Endothelial cell of umbilical vein (primary cell): ENCODE measurements around the gene C16orf95. TPM values are rescaled to one million over a fixed set of nuclear protein-coding genes. Genes with fewer than 3 reads are reported as not detected.

Experiments used
- BruUV-seq: library from RNA; stranded (reverse); fragments of 400-500 nt; replicated peaks from 2 replicates; lab custom pipeline; 2021; lab: Mats Ljungman, UMichigan
- CTCF ChIA-PET: fragments of 300-600, 350-600 bp; sonication (Branson Sonifier 250); formaldehyde crosslinking; loops from one replicate; lab custom pipeline; 2021; ENCODE audit warnings: antibody characterized with exemption, inconsistent platforms; lab: Charles Lee
- POLR2A ChIA-PET: fragments of 300-600, 350-600 bp; sonication (Branson Sonifier 250); formaldehyde crosslinking; loops from one replicate; lab custom pipeline; 2021; ENCODE audit warnings: antibody characterized with exemption, inconsistent platforms; lab: Charles Lee
- DNase-seq: peaks from one replicate; pipeline ENCODE4 v3.0.0-alpha.2; 2011; ENCODE audit warnings: low read depth, low spot score
- FAIRE-seq: peaks from 2 replicates; lab custom pipeline; 2011; peaks lifted over from hg19 to GRCh38; lab: Jason Lieb, UNC
- H2AFZ ChIP-seq: 2 replicates; pipeline ENCODE4 v1.6.0; 2012; ENCODE audit warnings: low read depth, low read length, control low read depth, inconsistent platforms
- H3K27ac ChIP-seq: 2 replicates; pipeline ENCODE4 v1.5.1; 2011; ENCODE audit warnings: low read depth, mild to moderate bottlenecking, control low read depth, low read length, moderate library complexity; ENCODE audit not compliant: insufficient read depth
- H3K27me3 ChIP-seq, 2 experiments: 2 replicates each; pipeline versions ENCODE4 v1.6.0 to v1.6.1; 2011; ENCODE audit warnings: low read length in 2 of 2, mixed read lengths in 1 of 2; ENCODE audit not compliant: control insufficient read depth in 2 of 2, insufficient read depth in 2 of 2
- H3K36me3 ChIP-seq, 2 experiments: 2 replicates in 1 of 2; 3 replicates in 1 of 2; pipeline ENCODE4 v1.5.1; 2011; ENCODE audit warnings: low read length in 2 of 2, mild to moderate bottlenecking in 1 of 2, moderate library complexity in 1 of 2; ENCODE audit not compliant: control insufficient read depth in 2 of 2, insufficient read depth in 2 of 2; ENCODE audit errors: extremely low read depth in 1 of 2
- H3K4me1 ChIP-seq: 3 replicates; pipeline ENCODE4 v1.5.1; 2011; ENCODE audit warnings: mild to moderate bottlenecking, low read length; ENCODE audit not compliant: control insufficient read depth, insufficient read depth; ENCODE audit errors: extremely low read depth
- H3K4me2 ChIP-seq: 2 replicates; pipeline ENCODE4 v1.6.1; 2011; ENCODE audit warnings: low read length, control low read depth, mixed read lengths; ENCODE audit not compliant: insufficient read depth
- H3K4me3 ChIP-seq, 3 experiments: fragments of 200-600 bp in 1 of 3; sonication (generic), shearing (Covaris generic) in 1 of 3; replicated peaks in 1 of 3; 2 replicates each; pipeline ENCODE4 v1.5.1; 2011 to 2016; ENCODE audit warnings: control low read depth in 3 of 3, low read length in 3 of 3, mild to moderate bottlenecking in 2 of 3, inconsistent platforms in 1 of 3, low read depth in 1 of 3, moderate library complexity in 1 of 3; ENCODE audit not compliant: insufficient read depth in 1 of 3
- H3K79me2 ChIP-seq: 2 replicates; pipeline ENCODE4 v1.6.0; 2012; ENCODE audit warnings: low read length, inconsistent platforms; ENCODE audit not compliant: control insufficient read depth, insufficient read depth
- H3K9ac ChIP-seq: replicated peaks from 2 replicates; pipeline ENCODE3; 2011; ENCODE audit warnings: low read length, control low read depth; ENCODE audit not compliant: insufficient read depth; ENCODE audit errors: extremely low read depth
- H3K9me1 ChIP-seq: replicated peaks from 3 replicates; pipeline ENCODE4 v1.6.0; 2011; ENCODE audit warnings: mild to moderate bottlenecking, low read length; ENCODE audit not compliant: control insufficient read depth, insufficient read depth; ENCODE audit errors: extremely low read depth
- H3K9me3 ChIP-seq: replicated peaks from 2 replicates; pipeline ENCODE4 v1.5.1; 2012; ENCODE audit warnings: low read length, inconsistent platforms; ENCODE audit not compliant: control insufficient read depth, insufficient read depth
- H4K20me1 ChIP-seq: replicated peaks from 2 replicates; pipeline ENCODE3; 2011; ENCODE audit warnings: mild to moderate bottlenecking, low read length; ENCODE audit not compliant: control insufficient read depth, insufficient read depth; ENCODE audit errors: extremely low read depth
- EZH2 ChIP-seq: IDR thresholded peaks from 2 replicates; pipeline ENCODE4 v1.6.1; 2012; ENCODE audit warnings: borderline replicate concordance, low read depth, mild to moderate bottlenecking, moderate library complexity, low read length, inconsistent platforms; ENCODE audit not compliant: severe bottlenecking
- FOS ChIP-seq: IDR thresholded peaks from 2 replicates; pipeline ENCODE4 v1.6.1; 2011; ENCODE audit warnings: mild to moderate bottlenecking, low read length, moderate library complexity, borderline replicate concordance; ENCODE audit not compliant: insufficient read depth
- GATA2 ChIP-seq: IDR thresholded peaks from 2 replicates; pipeline ENCODE4 v1.7.0; 2011; ENCODE audit warnings: low read depth, mild to moderate bottlenecking, moderate library complexity, mixed read lengths, low read length; ENCODE audit not compliant: insufficient read length, insufficient read depth
- JUN ChIP-seq: IDR thresholded peaks from 2 replicates; pipeline ENCODE4 v1.6.1; 2011; ENCODE audit warnings: borderline replicate concordance, low read depth; ENCODE audit not compliant: insufficient read length, insufficient read depth
- MAX ChIP-seq: IDR thresholded peaks from 2 replicates; pipeline ENCODE4 v1.6.1; 2011; ENCODE audit not compliant: insufficient read depth, insufficient read length
- MYC ChIP-seq: IDR thresholded peaks from one replicate; pipeline ENCODE4 v1.6.1; 2011; ENCODE audit warnings: mild to moderate bottlenecking, low read depth, low read length
- POLR2A ChIP-seq: IDR thresholded peaks from 2 replicates; pipeline ENCODE4 v1.6.1; 2012; ENCODE audit warnings: low read depth, mild to moderate bottlenecking, control low read depth, low read length
- POLR2AphosphoS5 ChIP-seq: IDR thresholded peaks from 2 replicates; pipeline ENCODE4 v1.6.1; 2012; ENCODE audit warnings: low read depth, mild to moderate bottlenecking, control low read depth, low read length, moderate library complexity; ENCODE audit not compliant: insufficient read depth
- dilution Hi-C: fragments of 300-500 bp; cut with MboI; formaldehyde crosslinking; loops from one replicate; pipeline ENCODE4 v1.15.0; 2019; ENCODE audit warnings: low sequenced_read_pairs; ENCODE audit not compliant: extremely low pct_ligation_motif_present
- intact Hi-C: fragments of 100-400 bp; cut with micrococcal nuclease; formaldehyde crosslinking; loops from one replicate; pipeline ENCODE4 v1.10.0; 2022
- polyA plus RNA-seq, 4 experiments: library from polyadenylated mRNA; depleted of rRNA in 3 of 4; stranded (reverse) in 3 of 4; unstranded in 1 of 4; fragments of >200 nt; gene quantifications; 2 replicates each; pipeline versions ENCODE4 v1.2.1 to v1.2.3, GENCODE V29; 2011 to 2012; ENCODE audit warnings: missing spikeins in 1 of 4
- total RNA-seq: library from RNA; stranded (reverse); gene quantifications from 2 replicates; pipeline ENCODE4 v1.2.3, GENCODE V29; 2021
- TF ChIP-seq, protein P1 (sequence below), 2 donors: IDR thresholded peaks; 1 replicate in 1 of 2; 2 replicates in 1 of 2; pipeline ENCODE4 v1.5.1; 2011; ENCODE audit warnings: low read length in 2 of 2, mild to moderate bottlenecking in 2 of 2, moderate library complexity in 2 of 2, control low read depth in 1 of 2, inconsistent platforms in 1 of 2, low read depth in 1 of 2; ENCODE audit not compliant: insufficient read depth in 1 of 2; ENCODE audit errors: extremely low read depth in 1 of 2

Gene C16orf95
- total and polyA plus RNA-seq, 2 donors (not counting 3 experiments of a cell fraction or from before 2014, with no cell fraction given) = 4.0 to 6.6 TPM

DNA sequence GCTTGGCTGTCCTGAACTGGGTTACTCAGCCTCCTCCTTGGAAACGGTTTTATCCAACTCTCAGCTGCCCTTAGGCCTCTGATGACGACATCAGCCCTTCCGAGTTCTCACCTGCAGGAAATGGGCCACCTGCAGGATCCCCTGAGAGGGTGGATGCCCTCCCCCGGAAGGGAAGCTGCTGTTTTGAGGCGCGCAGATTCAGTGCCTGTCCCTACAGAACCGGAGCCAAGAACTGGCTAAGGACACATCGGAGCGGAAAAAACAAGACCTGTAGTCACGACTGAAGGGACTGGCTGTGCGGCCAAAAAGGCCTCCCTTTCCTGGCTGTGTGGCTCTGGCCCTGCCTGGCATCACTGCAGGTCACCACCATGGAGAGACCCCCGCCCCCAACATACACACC, 11.7 kb upstream of the C16orf95 start:
- Histone ChIP-seq H3K4me1 (no peaks in the 10 kb centered on the region), H3K9ac (no peak overlapping the region), H4K20me1 (no peaks in the 10 kb centered on the region), H3K9me1 (no peaks in the 10 kb centered on the region), H3K79me2 (no peaks in the 10 kb centered on the region), H3K4me3 (no peak overlapping the region), H3K27ac (no peak overlapping the region), H3K27me3 (no peaks in the 10 kb centered on the region), H3K4me2 (no peak overlapping the region), H2AFZ (no peak overlapping the region), H3K9me3 (no peaks in the 10 kb centered on the region), H3K36me3 (peaks cover 4 to 12% of the 10 kb centered on the region in 2 experiments)
- intact Hi-C loops (no loop called here), dilution Hi-C loops (no loop called here)
- BruUV-seq = no TSS peak
- FAIRE-seq = no peak
- ChIA-PET POLR2A (no interaction called here), CTCF (no interaction called here)
- DNase-seq = no peak
- TF ChIP-seq POLR2A (no peak), JUN (no peak), GATA2 (no peak), MYC (no peak), MAX (no peak), POLR2AphosphoS5 (no peak), EZH2 (no peak), FOS (no peak)
- TF ChIP-seq, protein P1, sequence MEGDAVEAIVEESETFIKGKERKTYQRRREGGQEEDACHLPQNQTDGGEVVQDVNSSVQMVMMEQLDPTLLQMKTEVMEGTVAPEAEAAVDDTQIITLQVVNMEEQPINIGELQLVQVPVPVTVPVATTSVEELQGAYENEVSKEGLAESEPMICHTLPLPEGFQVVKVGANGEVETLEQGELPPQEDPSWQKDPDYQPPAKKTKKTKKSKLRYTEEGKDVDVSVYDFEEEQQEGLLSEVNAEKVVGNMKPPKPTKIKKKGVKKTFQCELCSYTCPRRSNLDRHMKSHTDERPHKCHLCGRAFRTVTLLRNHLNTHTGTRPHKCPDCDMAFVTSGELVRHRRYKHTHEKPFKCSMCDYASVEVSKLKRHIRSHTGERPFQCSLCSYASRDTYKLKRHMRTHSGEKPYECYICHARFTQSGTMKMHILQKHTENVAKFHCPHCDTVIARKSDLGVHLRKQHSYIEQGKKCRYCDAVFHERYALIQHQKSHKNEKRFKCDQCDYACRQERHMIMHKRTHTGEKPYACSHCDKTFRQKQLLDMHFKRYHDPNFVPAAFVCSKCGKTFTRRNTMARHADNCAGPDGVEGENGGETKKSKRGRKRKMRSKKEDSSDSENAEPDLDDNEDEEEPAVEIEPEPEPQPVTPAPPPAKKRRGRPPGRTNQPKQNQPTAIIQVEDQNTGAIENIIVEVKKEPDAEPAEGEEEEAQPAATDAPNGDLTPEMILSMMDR (IDR thresholded peaks at IDR 0.05; ENCODE audit: extremely low read depth in 1 of 2, insufficient read depth in 1 of 2, low read depth in 1 of 2, low read length in 2 of 2) = no peak
